Vagina (tissue), 2 donors: ENCODE results near the gene TAF11L14.
"Not testable (repeated sequence)": the region's sequence is repeated elsewhere in the genome, so short reads cannot be mapped to it uniquely, and the experiment has no call there.

Experiments
- POLR2A ChIP-seq, 2 donors: fragments of 450-650 bp; IDR thresholded peaks; one replicate each; pipeline ENCODE4 v1.6.1; 2017; ENCODE audit warnings: antibody characterized with exemption in 2 of 2, mild to moderate bottlenecking in 2 of 2, moderate library complexity in 2 of 2
- POLR2AphosphoS5 ChIP-seq, 2 donors: sonication (generic); formaldehyde crosslinking; IDR thresholded peaks; one replicate each; pipeline ENCODE4 v1.9.0; 2017; ENCODE audit warnings: antibody characterized with exemption in 2 of 2, mild to moderate bottlenecking in 2 of 2, low read depth in 1 of 2; ENCODE audit not compliant: insufficient read depth in 1 of 2
- TF ChIP-seq, protein P1 (sequence below), 3 experiments: fragments of 450-650 bp in 2 of 3; fragments of 200-600 bp in 1 of 3; sonication (generic) in 1 of 3; IDR thresholded peaks; one replicate each; pipeline ENCODE4 v1.5.1; 2017 to 2019; ENCODE audit warnings: antibody characterized with exemption in 3 of 3, mild to moderate bottlenecking in 2 of 3, moderate library complexity in 2 of 3

- TF ChIP-seq POLR2AphosphoS5 (IDR thresholded peaks at IDR 0.05; ENCODE audit: insufficient read depth in 1 of 2, low read depth in 1 of 2); POLR2A (IDR thresholded peaks at IDR 0.05): not testable (repeated sequence)
- TF ChIP-seq, protein P1, sequence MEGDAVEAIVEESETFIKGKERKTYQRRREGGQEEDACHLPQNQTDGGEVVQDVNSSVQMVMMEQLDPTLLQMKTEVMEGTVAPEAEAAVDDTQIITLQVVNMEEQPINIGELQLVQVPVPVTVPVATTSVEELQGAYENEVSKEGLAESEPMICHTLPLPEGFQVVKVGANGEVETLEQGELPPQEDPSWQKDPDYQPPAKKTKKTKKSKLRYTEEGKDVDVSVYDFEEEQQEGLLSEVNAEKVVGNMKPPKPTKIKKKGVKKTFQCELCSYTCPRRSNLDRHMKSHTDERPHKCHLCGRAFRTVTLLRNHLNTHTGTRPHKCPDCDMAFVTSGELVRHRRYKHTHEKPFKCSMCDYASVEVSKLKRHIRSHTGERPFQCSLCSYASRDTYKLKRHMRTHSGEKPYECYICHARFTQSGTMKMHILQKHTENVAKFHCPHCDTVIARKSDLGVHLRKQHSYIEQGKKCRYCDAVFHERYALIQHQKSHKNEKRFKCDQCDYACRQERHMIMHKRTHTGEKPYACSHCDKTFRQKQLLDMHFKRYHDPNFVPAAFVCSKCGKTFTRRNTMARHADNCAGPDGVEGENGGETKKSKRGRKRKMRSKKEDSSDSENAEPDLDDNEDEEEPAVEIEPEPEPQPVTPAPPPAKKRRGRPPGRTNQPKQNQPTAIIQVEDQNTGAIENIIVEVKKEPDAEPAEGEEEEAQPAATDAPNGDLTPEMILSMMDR (IDR thresholded peaks at IDR 0.05): not testable (repeated sequence)
Observed at GRCh38 chr5:17655201-17655759, 21.0 kb downstream of the TAF11L14 start.
